ENCODE data around the gene DNAH14.
A peak's percentile ranks its signal among the peaks of the same experiment; 100 is the strongest.
"Not testable (repeated sequence)": the region's sequence is repeated elsewhere in the genome, so short reads cannot be mapped to it uniquely, and the experiment has no call there.

The DNAH14 gene

GRCh38 chr1:224929335-224930237 lies at the start of gene DNAH14:
DNAH14 (plus strand) TSS chr1:224929675; CDS start chr1:224952703, 23,028 bp downstream.
- DNase-seq = peak; percentile 34

- no peak for DNase-seq
Observed at GRCh38 chr1:224880593-224881307, 48.7 kb upstream of the DNAH14 start.

GRCh38 chr1:224881308-224881692 lies 48.2 kb upstream of the DNAH14 start:
- DNase-seq = not testable (repeated sequence)

GRCh38 chr1:224881762-224882211 lies 47.7 kb upstream of the DNAH14 start:
- no peak for DNase-seq

GRCh38 chr1:224882264-224882663 lies 47.2 kb upstream of the DNAH14 start:
- DNase-seq = no peak

- no peak for DNase-seq
Observed at GRCh38 chr1:224883091-224883490, 46.4 kb upstream of the DNAH14 start.

- DNase-seq = no peak
Observed at GRCh38 chr1:224884361-224884801, 45.1 kb upstream of the DNAH14 start.

- DNase-seq = not testable (repeated sequence)
Observed at GRCh38 chr1:224885376-224885775, 44.1 kb upstream of the DNAH14 start.

GRCh38 chr1:224894915-224895314 lies 34.6 kb upstream of the DNAH14 start:
- no peak for DNase-seq

GRCh38 chr1:224896130-224896781 lies 33.2 kb upstream of the DNAH14 start:
- no peak for DNase-seq

GRCh38 chr1:224897529-224898327 lies 31.7 kb upstream of the DNAH14 start:
- no peak for DNase-seq

GRCh38 chr1:224898937-224899336 lies 30.5 kb upstream of the DNAH14 start:
- no peak for DNase-seq

- DNase-seq = no peak
Observed at GRCh38 chr1:224900062-224900630, 29.3 kb upstream of the DNAH14 start.

GRCh38 chr1:224901087-224901810 lies 28.2 kb upstream of the DNAH14 start:
- no peak for DNase-seq

GRCh38 chr1:224903955-224904354 lies 25.5 kb upstream of the DNAH14 start:
- DNase-seq = no peak

GRCh38 chr1:224906340-224906739 lies 23.1 kb upstream of the DNAH14 start:
- DNase-seq = no peak

GRCh38 chr1:224911217-224911616 lies 18.3 kb upstream of the DNAH14 start:
- DNase-seq = no peak

- no peak for DNase-seq
Observed at GRCh38 chr1:224914292-224914900, 15.1 kb upstream of the DNAH14 start.

- no peak for DNase-seq
Observed at GRCh38 chr1:224919508-224919907, 10.0 kb upstream of the DNAH14 start.

GRCh38 chr1:224920930-224921329 lies 8.5 kb upstream of the DNAH14 start:
- DNase-seq = no peak

GRCh38 chr1:224921354-224921753 lies 8.1 kb upstream of the DNAH14 start:
- DNase-seq = no peak
